ENCODE measurements around the gene EPB41L1.

EPB41L1 gene

GRCh38 chr20:36267605-36268381 is 113.3 kb downstream of the EPB41L1 start:
- Mint-ChIP-seq H3K4me1 (ENCODE audit: low read depth) (no peaks in the 10 kb centered on the region), H3K27ac (no peak overlapping the region), H3K4me3 (no peak overlapping the region), H3K36me3 (ENCODE audit: low read depth) (no peaks in the 10 kb centered on the region), H3K9me3 (no peaks in the 10 kb centered on the region), H3K27me3 (ENCODE audit: low read depth) (no peaks in the 10 kb centered on the region)
- DNase-seq (ENCODE audit: low spot score), result no peak

GRCh38 chr20:36268440-36269342 is 114.2 kb downstream of the EPB41L1 start:
- Mint-ChIP-seq H3K27me3 (ENCODE audit: low read depth) (peaks cover 2% of the 10 kb centered on the region), H3K4me1 (ENCODE audit: low read depth) (no peaks in the 10 kb centered on the region), H3K4me3 (no peak overlapping the region), H3K36me3 (ENCODE audit: low read depth) (no peaks in the 10 kb centered on the region), H3K9me3 (no peaks in the 10 kb centered on the region), H3K27ac (no peak overlapping the region)
- DNase-seq (ENCODE audit: low spot score), result no peak

- H3K27me3 Mint-ChIP-seq (ENCODE audit: low read depth), result peaks cover 3% of the 10 kb centered on the region
- H3K9me3 Mint-ChIP-seq, result no peaks in the 10 kb centered on the region
- no peak overlapping the region for H3K27ac Mint-ChIP-seq
- no peak overlapping the region for H3K4me3 Mint-ChIP-seq
- H3K36me3 Mint-ChIP-seq (ENCODE audit: low read depth), result no peaks in the 10 kb centered on the region
- H3K4me1 Mint-ChIP-seq (ENCODE audit: low read depth), result no peaks in the 10 kb centered on the region
- no peak for DNase-seq (ENCODE audit: low spot score)
Observed at GRCh38 chr20:36269507-36269906, 115.0 kb downstream of the EPB41L1 start.

GRCh38 chr20:36270744-36271638 is 116.5 kb downstream of the EPB41L1 start:
- Mint-ChIP-seq H3K27me3 (ENCODE audit: low read depth) (peaks cover 4% of the 10 kb centered on the region), H3K27ac (no peak overlapping the region), H3K9me3 (no peaks in the 10 kb centered on the region), H3K4me1 (ENCODE audit: low read depth) (no peaks in the 10 kb centered on the region), H3K4me3 (no peak overlapping the region), H3K36me3 (ENCODE audit: low read depth) (no peaks in the 10 kb centered on the region)
- DNase-seq (ENCODE audit: low spot score), result no peak

GRCh38 chr20:36271639-36272546 is 117.4 kb downstream of the EPB41L1 start:
- no peaks in the 10 kb centered on the region for H3K9me3 Mint-ChIP-seq
- no peaks in the 10 kb centered on the region for H3K36me3 Mint-ChIP-seq (ENCODE audit: low read depth)
- no peak overlapping the region for H3K4me3 Mint-ChIP-seq
- H3K27me3 Mint-ChIP-seq (ENCODE audit: low read depth), result peaks cover 4% of the 10 kb centered on the region
- no peaks in the 10 kb centered on the region for H3K4me1 Mint-ChIP-seq (ENCODE audit: low read depth)
- no peak for DNase-seq (ENCODE audit: low spot score)
- no peak overlapping the region for H3K27ac Mint-ChIP-seq

GRCh38 chr20:36272547-36273220 is 118.1 kb downstream of the EPB41L1 start:
- Mint-ChIP-seq H3K9me3 (no peaks in the 10 kb centered on the region), H3K4me1 (ENCODE audit: low read depth) (no peaks in the 10 kb centered on the region), H3K27me3 (ENCODE audit: low read depth) (peaks cover 4% of the 10 kb centered on the region), H3K36me3 (ENCODE audit: low read depth) (no peaks in the 10 kb centered on the region), H3K4me3 (no peak overlapping the region), H3K27ac (no peak overlapping the region)
- no peak for DNase-seq (ENCODE audit: low spot score)

GRCh38 chr20:36273414-36274180 is 119.1 kb downstream of the EPB41L1 start:
- no peak overlapping the region for H3K4me3 Mint-ChIP-seq
- no peak overlapping the region for H3K27ac Mint-ChIP-seq
- H3K36me3 Mint-ChIP-seq (ENCODE audit: low read depth), result no peaks in the 10 kb centered on the region
- no peak for DNase-seq (ENCODE audit: low spot score)
- peaks cover 9% of the 10 kb centered on the region for H3K27me3 Mint-ChIP-seq (ENCODE audit: low read depth)
- no peaks in the 10 kb centered on the region for H3K9me3 Mint-ChIP-seq
- no peaks in the 10 kb centered on the region for H3K4me1 Mint-ChIP-seq (ENCODE audit: low read depth)

- no peaks in the 10 kb centered on the region for H3K4me1 Mint-ChIP-seq (ENCODE audit: low read depth)
- H3K9me3 Mint-ChIP-seq, result no peaks in the 10 kb centered on the region
- H3K4me3 Mint-ChIP-seq, result no peak overlapping the region
- H3K27me3 Mint-ChIP-seq (ENCODE audit: low read depth), result peaks cover 9% of the 10 kb centered on the region
- DNase-seq (ENCODE audit: low spot score), result no peak
- no peak overlapping the region for H3K27ac Mint-ChIP-seq
- no peaks in the 10 kb centered on the region for H3K36me3 Mint-ChIP-seq (ENCODE audit: low read depth)
Observed at GRCh38 chr20:36274181-36274841, 119.8 kb downstream of the EPB41L1 start.

- H3K27ac Mint-ChIP-seq, result no peak overlapping the region
- no peaks in the 10 kb centered on the region for H3K36me3 Mint-ChIP-seq (ENCODE audit: low read depth)
- H3K4me3 Mint-ChIP-seq, result no peak overlapping the region
- no peak for DNase-seq (ENCODE audit: low spot score)
- H3K4me1 Mint-ChIP-seq (ENCODE audit: low read depth), result no peaks in the 10 kb centered on the region
- H3K27me3 Mint-ChIP-seq (ENCODE audit: low read depth), result peaks cover 9% of the 10 kb centered on the region
- no peaks in the 10 kb centered on the region for H3K9me3 Mint-ChIP-seq
Observed at GRCh38 chr20:36275011-36275410, 120.5 kb downstream of the EPB41L1 start.

- H3K27ac Mint-ChIP-seq, result no peak overlapping the region
- peaks cover 9% of the 10 kb centered on the region for H3K27me3 Mint-ChIP-seq (ENCODE audit: low read depth)
Observed at GRCh38 chr20:36275441-36276189, 121.1 kb downstream of the EPB41L1 start.

GRCh38 chr20:36277546-36277945 is 123.0 kb downstream of the EPB41L1 start:
- Mint-ChIP-seq H3K36me3 (ENCODE audit: low read depth) (no peaks in the 10 kb centered on the region), H3K27ac (no peak overlapping the region), H3K9me3 (no peaks in the 10 kb centered on the region), H3K4me1 (ENCODE audit: low read depth) (no peaks in the 10 kb centered on the region), H3K27me3 (ENCODE audit: low read depth) (peaks cover 15% of the 10 kb centered on the region), H3K4me3 (no peak overlapping the region)
- no peak for DNase-seq (ENCODE audit: low spot score)

More at GRCh38 chr20:36275441-36276189, 121.1 kb downstream of the EPB41L1 start:
- no peak for DNase-seq (ENCODE audit: low spot score)
- Mint-ChIP-seq H3K36me3 (ENCODE audit: low read depth) (no peaks in the 10 kb centered on the region), H3K4me1 (ENCODE audit: low read depth) (no peaks in the 10 kb centered on the region), H3K9me3 (no peaks in the 10 kb centered on the region), H3K4me3 (no peak overlapping the region)

Measured in T-helper 2 cell treated with Interferon-gamma antibody and Interleukin-4, amounts not matched to agents 5 μg/mL and 100 μg/mL, for 36 hours (primary cell).